ENCODE data around the gene TRIP4.

TRIP4 gene

DNA sequence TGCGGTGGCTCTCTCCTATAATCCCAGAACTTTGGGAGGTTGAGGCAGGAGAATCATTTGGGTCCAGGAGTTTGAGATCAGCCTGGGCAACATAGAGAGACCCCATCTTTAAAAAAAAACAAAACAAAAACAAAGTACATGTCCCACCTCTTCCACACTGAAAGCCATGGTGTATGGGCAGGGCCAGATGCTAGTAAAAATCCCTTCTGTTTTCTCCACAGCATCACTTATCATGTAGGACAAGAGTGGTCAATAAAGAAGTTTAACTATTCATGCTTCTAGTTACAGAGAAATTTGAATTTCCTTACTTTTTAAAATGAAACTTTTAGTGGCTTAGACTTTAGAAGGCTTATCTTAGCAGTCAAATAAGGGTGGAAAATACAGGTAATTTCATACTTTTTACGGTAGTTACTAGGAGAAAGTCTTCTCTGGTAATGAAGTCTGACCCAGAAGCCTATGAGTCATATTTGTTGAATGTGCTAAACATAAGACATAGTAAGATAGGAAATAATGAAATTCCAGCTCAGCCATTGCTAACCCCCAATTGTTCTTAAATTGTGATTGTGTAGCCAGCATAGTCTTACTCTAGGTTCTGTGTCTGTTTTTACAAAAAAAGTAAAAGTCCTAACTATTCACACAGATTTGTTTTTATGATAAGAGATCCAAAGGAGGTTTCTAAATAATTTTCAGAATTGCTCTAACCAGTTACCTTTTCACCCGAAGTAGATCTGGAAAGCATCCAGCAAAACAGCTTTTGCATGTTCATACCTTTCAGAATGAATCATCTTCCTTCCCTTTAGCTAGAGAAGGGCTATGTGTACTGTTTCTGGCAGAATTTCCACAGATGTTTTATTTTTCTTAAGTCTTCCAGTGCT lies 56.3 kb downstream of the TRIP4 start:
- Histone ChIP-seq H3K9ac (ENCODE audit: low read depth in 1 of 2, low read length in 2 of 2) (no peak overlapping the region), H3K27me3 (ENCODE audit: control insufficient read depth in 1 of 2, insufficient read depth in 2 of 2, low read length in 2 of 2) (no peaks in the 10 kb centered on the region), H3K4me3 (ENCODE audit: low read depth in 1 of 2, low read length in 2 of 2) (no peak overlapping the region), H3K4me1 (ENCODE audit: control insufficient read depth in 1 of 2, insufficient read depth in 2 of 2, low read length in 2 of 2) (peaks cover 12 to 16% of the 10 kb centered on the region in 2 donors), H3K9me3 (ENCODE audit: control insufficient read depth in 1 of 2, low read length in 2 of 2) (no peaks in the 10 kb centered on the region), H3K27ac (ENCODE audit: low read depth, low read length) (peak overlapping the region; percentile 5), H3K36me3 (ENCODE audit: control insufficient read depth in 1 of 2, insufficient read depth in 2 of 2, low read length in 2 of 2) (peaks cover 10 to 26% of the 10 kb centered on the region in 2 donors)

DNA sequence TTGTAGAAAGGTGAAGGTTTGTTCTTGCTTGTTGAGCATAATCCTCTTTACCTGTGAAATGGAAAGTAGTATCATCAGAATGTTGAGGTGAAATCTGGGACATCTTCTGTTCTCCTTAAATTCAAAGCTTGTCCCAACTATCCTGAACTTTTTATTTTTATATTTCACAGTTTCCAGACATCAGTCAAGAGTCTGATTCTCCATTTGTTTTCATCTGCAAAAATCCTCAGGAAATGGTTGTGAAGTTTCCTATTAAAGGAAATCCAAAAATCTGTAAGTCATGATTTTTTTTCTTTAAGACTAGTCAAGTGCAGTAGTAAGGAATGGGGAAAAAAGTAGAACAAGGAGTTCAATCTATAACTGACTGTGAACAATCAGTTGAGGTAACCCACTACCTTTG lies 57.2 kb downstream of the TRIP4 start:
- no peak overlapping the region for H3K27ac ChIP-seq (ENCODE audit: low read depth, low read length)
- no peak overlapping the region for H3K9ac ChIP-seq (ENCODE audit: low read depth in 1 of 2, low read length in 2 of 2)
- H3K27me3 ChIP-seq (ENCODE audit: control insufficient read depth in 1 of 2, insufficient read depth in 2 of 2, low read length in 2 of 2): no peaks in the 10 kb centered on the region
- no peak overlapping the region for H3K4me3 ChIP-seq (ENCODE audit: low read depth in 1 of 2, low read length in 2 of 2)
- no peaks in the 10 kb centered on the region for H3K9me3 ChIP-seq (ENCODE audit: control insufficient read depth in 1 of 2, low read length in 2 of 2)
- peaks cover 10 to 33% of the 10 kb centered on the region in 2 donors for H3K36me3 ChIP-seq (ENCODE audit: control insufficient read depth in 1 of 2, insufficient read depth in 2 of 2, low read length in 2 of 2)
- peaks cover 12 to 16% of the 10 kb centered on the region in 2 donors for H3K4me1 ChIP-seq (ENCODE audit: control insufficient read depth in 1 of 2, insufficient read depth in 2 of 2, low read length in 2 of 2)

DNA sequence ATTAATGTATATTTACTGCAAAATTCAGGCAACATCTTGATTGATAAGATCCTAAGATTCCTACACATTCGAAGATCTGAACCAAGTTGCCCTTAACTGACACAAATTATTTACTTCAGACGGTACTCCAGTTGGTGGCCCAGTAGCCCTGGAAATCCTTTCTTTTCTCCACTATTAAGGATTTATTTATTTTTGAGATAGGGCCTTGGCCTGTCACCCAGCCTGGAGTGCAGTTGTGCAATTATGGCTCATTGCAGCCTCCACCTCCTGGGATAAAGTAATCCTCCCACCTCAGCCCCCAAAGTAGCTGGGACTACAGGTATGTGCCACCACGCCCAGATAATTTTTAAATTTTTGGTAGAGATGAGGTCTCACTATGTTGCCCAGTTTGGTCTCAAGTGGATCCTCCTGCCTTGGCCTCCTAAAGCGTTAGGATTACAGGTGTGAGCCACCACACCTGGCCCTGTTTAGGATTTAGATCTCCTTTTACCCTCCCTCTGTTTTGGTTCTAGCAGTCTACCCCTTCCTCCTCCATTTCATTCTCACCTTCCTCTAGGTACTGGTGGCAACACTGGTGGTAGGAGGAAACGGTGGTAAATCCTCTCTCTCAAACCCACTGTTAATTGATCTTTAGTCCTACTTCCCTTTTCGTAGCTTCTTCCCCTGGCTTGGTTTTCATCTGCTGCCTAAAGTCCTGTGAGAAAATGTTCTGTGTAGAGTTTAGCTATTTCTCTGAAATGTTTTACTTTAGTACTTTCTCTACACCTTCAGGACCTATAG lies 60.1 kb downstream of the TRIP4 start:
- no peak overlapping the region for H3K4me3 ChIP-seq (ENCODE audit: low read depth in 1 of 2, low read length in 2 of 2)
- H3K36me3 ChIP-seq (ENCODE audit: control insufficient read depth in 1 of 2, insufficient read depth in 2 of 2, low read length in 2 of 2): peaks cover 10 to 35% of the 10 kb centered on the region in 2 donors
- no peaks in the 10 kb centered on the region for H3K27me3 ChIP-seq (ENCODE audit: control insufficient read depth in 1 of 2, insufficient read depth in 2 of 2, low read length in 2 of 2)
- no peaks in the 10 kb centered on the region for H3K9me3 ChIP-seq (ENCODE audit: control insufficient read depth in 1 of 2, low read length in 2 of 2)
- no peak overlapping the region for H3K27ac ChIP-seq (ENCODE audit: low read depth, low read length)
- peaks cover 10 to 16% of the 10 kb centered on the region in 2 donors for H3K4me1 ChIP-seq (ENCODE audit: control insufficient read depth in 1 of 2, insufficient read depth in 2 of 2, low read length in 2 of 2)
- H3K9ac ChIP-seq (ENCODE audit: low read depth in 1 of 2, low read length in 2 of 2): no peak overlapping the region

DNA sequence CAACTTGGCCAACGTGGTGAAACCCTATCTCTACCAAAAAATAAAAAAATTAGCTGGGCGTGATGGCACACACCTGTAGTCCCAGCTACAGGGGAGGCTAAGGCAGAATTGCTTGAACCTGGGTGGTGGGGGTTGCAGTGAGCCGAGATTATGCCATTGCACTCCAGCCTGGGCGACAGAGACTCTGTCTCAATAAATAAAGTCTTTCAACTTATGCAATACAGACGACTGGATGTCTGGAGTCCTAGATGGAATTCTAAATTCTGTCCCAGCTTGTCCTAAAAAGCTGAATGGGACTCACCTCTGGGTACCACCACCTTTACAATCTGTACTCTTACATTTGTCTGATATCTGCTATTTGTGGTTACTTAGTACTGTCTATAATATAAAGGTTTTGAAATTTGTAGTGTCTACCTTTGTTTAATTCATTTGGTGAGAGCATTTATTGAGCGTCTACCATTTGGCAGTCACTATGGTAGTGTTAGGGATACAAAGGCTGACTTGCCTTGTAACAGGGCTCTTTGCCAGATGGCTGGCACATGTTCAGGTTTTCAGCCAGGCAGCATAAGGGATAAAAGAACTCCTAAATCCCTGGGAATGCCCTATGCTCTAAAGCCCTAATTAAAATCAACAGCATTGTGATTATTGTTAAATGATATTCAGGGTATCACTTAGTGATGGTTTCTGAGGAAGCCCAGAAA lies 65.5 kb downstream of the TRIP4 start:
- H3K27me3 ChIP-seq (ENCODE audit: control insufficient read depth in 1 of 2, insufficient read depth in 2 of 2, low read length in 2 of 2): no peaks in the 10 kb centered on the region
- H3K4me3 ChIP-seq (ENCODE audit: low read depth in 1 of 2, low read length in 2 of 2): no peak overlapping the region
- H3K9me3 ChIP-seq (ENCODE audit: control insufficient read depth in 1 of 2, low read length in 2 of 2): no peaks in the 10 kb centered on the region
- peaks cover 0 to 9% of the 10 kb centered on the region in 2 donors for H3K4me1 ChIP-seq (ENCODE audit: control insufficient read depth in 1 of 2, insufficient read depth in 2 of 2, low read length in 2 of 2)
- no peak overlapping the region for H3K9ac ChIP-seq (ENCODE audit: low read depth in 1 of 2, low read length in 2 of 2)
- peaks cover 8 to 33% of the 10 kb centered on the region in 2 donors for H3K36me3 ChIP-seq (ENCODE audit: control insufficient read depth in 1 of 2, insufficient read depth in 2 of 2, low read length in 2 of 2)
- no peak overlapping the region for H3K27ac ChIP-seq (ENCODE audit: low read depth, low read length)

DNA sequence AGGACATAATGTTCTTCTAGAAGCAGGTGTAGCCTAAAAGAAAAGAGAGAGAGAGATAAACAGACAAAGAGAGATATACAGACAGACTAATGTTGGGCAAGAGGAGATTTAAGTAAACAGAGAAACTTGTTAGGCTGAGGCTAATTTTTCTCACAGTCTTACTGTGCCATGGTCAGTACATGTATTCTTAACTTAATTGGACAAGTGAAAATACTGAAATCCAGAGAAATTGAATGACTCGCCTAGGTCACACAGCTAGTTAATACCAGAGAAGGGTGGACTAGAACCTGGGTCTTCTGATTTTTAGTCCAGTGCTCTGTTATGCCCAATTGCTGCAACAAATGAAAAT lies 66.0 kb downstream of the TRIP4 start:
- peaks cover 0 to 9% of the 10 kb centered on the region in 2 donors for H3K4me1 ChIP-seq (ENCODE audit: control insufficient read depth in 1 of 2, insufficient read depth in 2 of 2, low read length in 2 of 2)
- H3K4me3 ChIP-seq (ENCODE audit: low read depth in 1 of 2, low read length in 2 of 2): no peak overlapping the region
- no peak overlapping the region for H3K9ac ChIP-seq (ENCODE audit: low read depth in 1 of 2, low read length in 2 of 2)
- H3K9me3 ChIP-seq (ENCODE audit: control insufficient read depth in 1 of 2, low read length in 2 of 2): no peaks in the 10 kb centered on the region
- no peak overlapping the region for H3K27ac ChIP-seq (ENCODE audit: low read depth, low read length)
- H3K36me3 ChIP-seq (ENCODE audit: control insufficient read depth in 1 of 2, insufficient read depth in 2 of 2, low read length in 2 of 2): peaks cover 7 to 29% of the 10 kb centered on the region in 2 donors
- H3K27me3 ChIP-seq (ENCODE audit: control insufficient read depth in 1 of 2, insufficient read depth in 2 of 2, low read length in 2 of 2): no peaks in the 10 kb centered on the region

DNA sequence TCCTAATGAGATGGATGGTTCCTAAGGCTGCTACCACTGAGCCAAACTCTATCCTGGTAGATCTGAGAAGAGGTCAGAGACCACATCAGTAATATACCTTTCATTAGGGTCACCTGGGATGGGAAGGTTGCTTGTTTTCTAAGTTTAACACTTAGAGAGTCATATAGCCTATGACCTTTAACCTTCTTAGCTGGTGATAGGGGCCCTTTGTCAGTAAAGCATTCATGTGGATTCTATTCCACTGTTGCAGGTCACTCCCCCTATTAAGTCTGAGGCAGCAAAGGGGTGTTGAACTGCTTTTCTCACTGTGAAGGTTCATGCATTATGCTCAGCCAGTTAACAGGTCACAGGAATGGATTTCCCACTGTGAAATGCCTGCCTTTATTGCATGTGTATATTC lies 66.6 kb downstream of the TRIP4 start:
- no peaks in the 10 kb centered on the region for H3K9me3 ChIP-seq (ENCODE audit: control insufficient read depth in 1 of 2, low read length in 2 of 2)
- H3K36me3 ChIP-seq (ENCODE audit: control insufficient read depth in 1 of 2, insufficient read depth in 2 of 2, low read length in 2 of 2): peaks cover 7 to 22% of the 10 kb centered on the region in 2 donors
- peaks cover 2 to 11% of the 10 kb centered on the region in 2 donors for H3K4me1 ChIP-seq (ENCODE audit: control insufficient read depth in 1 of 2, insufficient read depth in 2 of 2, low read length in 2 of 2)
- H3K4me3 ChIP-seq (ENCODE audit: low read depth in 1 of 2, low read length in 2 of 2): no peak overlapping the region
- H3K27me3 ChIP-seq (ENCODE audit: control insufficient read depth in 1 of 2, insufficient read depth in 2 of 2, low read length in 2 of 2): no peaks in the 10 kb centered on the region
- H3K9ac ChIP-seq (ENCODE audit: low read depth in 1 of 2, low read length in 2 of 2): no peak overlapping the region
- no peak overlapping the region for H3K27ac ChIP-seq (ENCODE audit: low read depth, low read length)

DNA sequence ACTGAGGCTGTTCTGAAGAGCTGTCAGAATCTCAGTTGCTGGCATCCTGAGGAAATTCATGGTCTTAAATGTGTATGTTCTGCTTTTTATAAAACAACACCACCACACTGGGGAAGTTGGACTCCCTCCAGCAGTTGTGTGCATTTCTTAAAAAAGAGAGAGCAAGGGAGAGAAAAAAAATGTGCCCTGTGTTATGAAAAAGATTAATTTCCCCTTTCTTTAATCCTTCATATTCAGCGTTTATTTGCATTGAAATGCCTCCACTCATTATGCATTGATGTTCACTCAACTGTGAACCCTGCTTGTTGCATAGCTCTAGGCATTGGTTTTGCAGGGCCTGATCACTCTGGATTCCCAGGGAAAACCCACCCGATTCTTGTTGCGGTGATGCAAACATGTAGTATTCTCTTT lies 68.3 kb downstream of the TRIP4 start:
- Histone ChIP-seq H3K9me3 (ENCODE audit: control insufficient read depth in 1 of 2, low read length in 2 of 2) (no peaks in the 10 kb centered on the region), H3K36me3 (ENCODE audit: control insufficient read depth in 1 of 2, insufficient read depth in 2 of 2, low read length in 2 of 2) (peaks cover 7 to 16% of the 10 kb centered on the region in 2 donors), H3K4me3 (ENCODE audit: low read depth in 1 of 2, low read length in 2 of 2) (no peak overlapping the region), H3K27ac (ENCODE audit: low read depth, low read length) (no peak overlapping the region), H3K9ac (ENCODE audit: low read depth in 1 of 2, low read length in 2 of 2) (no peak overlapping the region), H3K4me1 (ENCODE audit: control insufficient read depth in 1 of 2, insufficient read depth in 2 of 2, low read length in 2 of 2) (peaks cover 8 to 20% of the 10 kb centered on the region in 2 donors), H3K27me3 (ENCODE audit: control insufficient read depth in 1 of 2, insufficient read depth in 2 of 2, low read length in 2 of 2) (no peaks in the 10 kb centered on the region)

DNA sequence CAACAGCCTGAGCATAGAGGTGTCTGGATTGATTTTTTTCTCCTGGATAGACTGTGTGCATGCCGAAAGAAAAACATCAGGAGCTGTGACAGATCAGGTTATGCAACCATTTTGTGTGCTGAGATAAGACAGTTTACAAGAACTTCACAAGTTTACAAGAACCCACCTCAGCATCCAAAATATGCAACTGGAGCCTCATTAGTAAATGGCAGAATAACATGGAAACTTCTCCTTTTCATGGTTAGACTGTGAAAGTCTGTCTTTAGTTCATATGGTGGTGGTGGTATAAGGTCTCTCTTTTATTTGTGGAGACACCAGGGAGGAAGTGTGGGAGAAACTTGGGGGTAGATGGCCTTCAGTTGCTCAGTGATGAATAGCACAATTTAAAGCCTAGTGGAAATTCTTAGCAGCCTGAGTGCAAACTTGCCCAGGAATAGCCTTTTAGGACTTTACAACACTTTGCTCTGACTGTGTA lies 69.0 kb downstream of the TRIP4 start:
- H3K27ac ChIP-seq (ENCODE audit: low read depth, low read length): no peak overlapping the region
- H3K9me3 ChIP-seq (ENCODE audit: control insufficient read depth in 1 of 2, low read length in 2 of 2): no peaks in the 10 kb centered on the region
- no peak overlapping the region for H3K4me3 ChIP-seq (ENCODE audit: low read depth in 1 of 2, low read length in 2 of 2)
- peaks cover 14 to 22% of the 10 kb centered on the region in 2 donors for H3K4me1 ChIP-seq (ENCODE audit: control insufficient read depth in 1 of 2, insufficient read depth in 2 of 2, low read length in 2 of 2)
- peaks cover 7 to 16% of the 10 kb centered on the region in 2 donors for H3K36me3 ChIP-seq (ENCODE audit: control insufficient read depth in 1 of 2, insufficient read depth in 2 of 2, low read length in 2 of 2)
- no peak overlapping the region for H3K9ac ChIP-seq (ENCODE audit: low read depth in 1 of 2, low read length in 2 of 2)
- no peaks in the 10 kb centered on the region for H3K27me3 ChIP-seq (ENCODE audit: control insufficient read depth in 1 of 2, insufficient read depth in 2 of 2, low read length in 2 of 2)

DNA sequence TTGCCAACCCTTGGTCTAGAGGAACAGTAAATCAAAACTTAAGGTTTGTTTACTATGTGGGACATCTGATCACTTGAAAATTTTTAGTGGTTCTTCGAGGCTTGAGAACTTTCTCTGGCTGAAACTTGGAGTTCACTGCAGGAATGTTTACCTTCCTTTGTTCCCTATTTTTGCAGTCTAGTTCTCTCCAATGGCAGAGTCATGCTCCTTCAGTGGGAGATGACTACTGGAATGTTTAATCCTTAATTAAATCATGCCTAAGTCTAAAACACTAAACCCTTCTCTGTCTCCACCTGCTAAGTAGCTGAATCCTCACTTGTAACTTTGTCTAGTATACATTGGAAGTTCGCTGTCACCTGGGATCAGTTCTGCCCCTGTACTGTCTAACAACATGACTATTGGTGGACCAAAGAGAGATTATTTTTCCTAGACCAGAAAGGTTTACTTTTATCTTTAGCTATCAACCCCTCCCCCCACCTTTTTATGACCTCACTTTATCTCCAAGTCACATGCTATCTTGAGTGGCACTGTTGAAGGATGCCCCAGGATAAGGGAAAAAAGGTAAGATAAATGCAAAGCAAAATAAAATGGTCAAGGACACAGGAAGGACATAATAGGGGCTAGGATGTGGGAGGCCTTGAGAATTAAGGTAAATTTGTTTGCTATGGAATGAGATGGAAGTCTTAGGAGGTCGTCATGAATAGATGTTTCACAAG lies 71.6 kb downstream of the TRIP4 start:
- no peak overlapping the region for H3K4me3 ChIP-seq (ENCODE audit: low read depth in 1 of 2, low read length in 2 of 2)
- no peak overlapping the region for H3K27ac ChIP-seq (ENCODE audit: low read depth, low read length)
- H3K9me3 ChIP-seq (ENCODE audit: control insufficient read depth in 1 of 2, low read length in 2 of 2): no peaks in the 10 kb centered on the region
- no peaks in the 10 kb centered on the region for H3K27me3 ChIP-seq (ENCODE audit: control insufficient read depth in 1 of 2, insufficient read depth in 2 of 2, low read length in 2 of 2)
- H3K36me3 ChIP-seq (ENCODE audit: control insufficient read depth in 1 of 2, insufficient read depth in 2 of 2, low read length in 2 of 2): peaks cover 7 to 14% of the 10 kb centered on the region in 2 donors
- H3K4me1 ChIP-seq (ENCODE audit: control insufficient read depth in 1 of 2, insufficient read depth in 2 of 2, low read length in 2 of 2): peaks cover 32 to 34% of the 10 kb centered on the region in 2 donors
- no peak overlapping the region for H3K9ac ChIP-seq (ENCODE audit: low read depth in 1 of 2, low read length in 2 of 2)
